ENCODE measurements around the gene CAAP1. TPM values are rescaled to one million over a fixed set of nuclear protein-coding genes. Genes with fewer than 3 reads are reported as not detected.

Gene CAAP1
- polyA plus RNA-seq, 1 donor (not counting 4 experiments of a cell fraction or from before 2014, with no cell fraction given): 14.4 TPM

GRCh38 chr9:26870292-26870691 lies 22.3 kb downstream of the CAAP1 start:
- dilution Hi-C loops (cut with MboI; ENCODE audit: extremely low pct_ligation_motif_present, low sequenced_read_pairs): no loop called here
- H3K9me1 ChIP-seq (ENCODE audit: control insufficient read depth, extremely low read depth, insufficient read depth, low read length): no peaks in the 10 kb centered on the region
- no peaks in the 10 kb centered on the region for H3K4me1 ChIP-seq (ENCODE audit: control insufficient read depth, extremely low read depth, insufficient read depth, low read length)
- peaks cover 0 to 1% of the 10 kb centered on the region in 2 experiments for H3K36me3 ChIP-seq (ENCODE audit: control insufficient read depth in 2 of 2, extremely low read depth in 1 of 2, insufficient read depth in 2 of 2, low read length in 2 of 2)
- DNase-seq (ENCODE audit: low read depth, low spot score) (no peak), FAIRE-seq (no peak)
- no peak overlapping the region for H3K27ac ChIP-seq (ENCODE audit: control insufficient read depth, insufficient read depth, low read length)
- H3K4me2 ChIP-seq (ENCODE audit: control insufficient read depth, extremely low read depth, insufficient read depth, low read depth, low read length): no peak overlapping the region
- H3K27me3 ChIP-seq (ENCODE audit: control insufficient read depth, extremely low read depth, insufficient read depth, low read length): no peaks in the 10 kb centered on the region
- no peaks in the 10 kb centered on the region for H3K9me3 ChIP-seq (ENCODE audit: control insufficient read depth, low read depth, low read length)
- no peaks in the 10 kb centered on the region for H4K20me1 ChIP-seq (ENCODE audit: control insufficient read depth, extremely low read depth, insufficient read depth, low read length)
- TF ChIP-seq EZH2 (IDR thresholded peaks at IDR 0.05; ENCODE audit: low read length): no peak
- no peak overlapping the region for H2AFZ ChIP-seq (ENCODE audit: control insufficient read depth, low read length)
- H3K79me2 ChIP-seq (ENCODE audit: control insufficient read depth, insufficient read depth, low read length): no peaks in the 10 kb centered on the region
- H3K9ac ChIP-seq (ENCODE audit: control insufficient read depth, extremely low read depth, insufficient read depth, low read length): no peak overlapping the region
- no peak overlapping the region for H3K4me3 ChIP-seq (ENCODE audit: control insufficient read depth in 2 of 3, extremely low read depth in 1 of 3, insufficient read depth in 2 of 3, low read depth in 1 of 3, low read length in 3 of 3)

GRCh38 chr9:26863074-26863473 lies 29.5 kb downstream of the CAAP1 start:
- FAIRE-seq (no peak), DNase-seq (ENCODE audit: low read depth, low spot score) (no peak)
- no peaks in the 10 kb centered on the region for H3K4me1 ChIP-seq (ENCODE audit: control insufficient read depth, extremely low read depth, insufficient read depth, low read length)
- no peaks in the 10 kb centered on the region for H3K9me1 ChIP-seq (ENCODE audit: control insufficient read depth, extremely low read depth, insufficient read depth, low read length)
- TF ChIP-seq EZH2 (IDR thresholded peaks at IDR 0.05; ENCODE audit: low read length): no peak
- TF ChIP-seq CTCF (optimal IDR thresholded peaks at IDR 0.05 in 1 of 3, IDR thresholded peaks at IDR 0.05 in 1 of 3, conservative IDR thresholded peaks at IDR 0.05 in 1 of 3; ENCODE audit: extremely low read depth in 1 of 3, insufficient read depth in 2 of 3, low read length in 3 of 3): peak in 1 of 3 experiments; percentile 8
- H4K20me1 ChIP-seq (ENCODE audit: control insufficient read depth, extremely low read depth, insufficient read depth, low read length): no peaks in the 10 kb centered on the region
- H3K36me3 ChIP-seq (ENCODE audit: control insufficient read depth in 2 of 2, extremely low read depth in 1 of 2, insufficient read depth in 2 of 2, low read length in 2 of 2): peaks cover 0 to 3% of the 10 kb centered on the region in 2 experiments
- no peaks in the 10 kb centered on the region for H3K27me3 ChIP-seq (ENCODE audit: control insufficient read depth, extremely low read depth, insufficient read depth, low read length)
- dilution Hi-C loops (cut with MboI; ENCODE audit: extremely low pct_ligation_motif_present, low sequenced_read_pairs): no loop called here
- no peak overlapping the region for H3K9ac ChIP-seq (ENCODE audit: control insufficient read depth, extremely low read depth, insufficient read depth, low read length)
- H3K27ac ChIP-seq (ENCODE audit: control insufficient read depth, insufficient read depth, low read length): no peak overlapping the region
- no peak overlapping the region for H3K4me3 ChIP-seq (ENCODE audit: control insufficient read depth in 2 of 3, extremely low read depth in 1 of 3, insufficient read depth in 2 of 3, low read depth in 1 of 3, low read length in 3 of 3)
- H3K79me2 ChIP-seq (ENCODE audit: control insufficient read depth, insufficient read depth, low read length): no peaks in the 10 kb centered on the region
- no peak overlapping the region for H2AFZ ChIP-seq (ENCODE audit: control insufficient read depth, low read length)
- H3K9me3 ChIP-seq (ENCODE audit: control insufficient read depth, low read depth, low read length): no peaks in the 10 kb centered on the region
- no peak overlapping the region for H3K4me2 ChIP-seq (ENCODE audit: control insufficient read depth, extremely low read depth, insufficient read depth, low read depth, low read length)

- H3K36me3 ChIP-seq (ENCODE audit: control insufficient read depth in 2 of 2, extremely low read depth in 1 of 2, insufficient read depth in 2 of 2, low read length in 2 of 2): peaks cover 3% of the 10 kb centered on the region in 2 experiments
- no peak overlapping the region for H3K9ac ChIP-seq (ENCODE audit: control insufficient read depth, extremely low read depth, insufficient read depth, low read length)
- peak; percentile 36 for DNase-seq (ENCODE audit: low read depth, low spot score)
- H3K4me3 ChIP-seq (ENCODE audit: control insufficient read depth in 2 of 3, extremely low read depth in 1 of 3, insufficient read depth in 2 of 3, low read depth in 1 of 3, low read length in 3 of 3): no peak overlapping the region
- no peaks in the 10 kb centered on the region for H3K9me3 ChIP-seq (ENCODE audit: control insufficient read depth, low read depth, low read length)
- H3K4me1 ChIP-seq (ENCODE audit: control insufficient read depth, extremely low read depth, insufficient read depth, low read length): no peaks in the 10 kb centered on the region
- H3K27me3 ChIP-seq (ENCODE audit: control insufficient read depth, extremely low read depth, insufficient read depth, low read length): no peaks in the 10 kb centered on the region
- no peaks in the 10 kb centered on the region for H3K79me2 ChIP-seq (ENCODE audit: control insufficient read depth, insufficient read depth, low read length)
- no peaks in the 10 kb centered on the region for H3K9me1 ChIP-seq (ENCODE audit: control insufficient read depth, extremely low read depth, insufficient read depth, low read length)
- no peak overlapping the region for H3K4me2 ChIP-seq (ENCODE audit: control insufficient read depth, extremely low read depth, insufficient read depth, low read depth, low read length)
- TF ChIP-seq CTCF (optimal IDR thresholded peaks at IDR 0.05 in 1 of 3, IDR thresholded peaks at IDR 0.05 in 1 of 3, conservative IDR thresholded peaks at IDR 0.05 in 1 of 3; ENCODE audit: extremely low read depth in 1 of 3, insufficient read depth in 2 of 3, low read length in 3 of 3): peak; percentile 70 to 82 (median 74)
- TF ChIP-seq EZH2 (IDR thresholded peaks at IDR 0.05; ENCODE audit: low read length): no peak
- no peak overlapping the region for H2AFZ ChIP-seq (ENCODE audit: control insufficient read depth, low read length)
- no peak overlapping the region for H3K27ac ChIP-seq (ENCODE audit: control insufficient read depth, insufficient read depth, low read length)
- dilution Hi-C loops (cut with MboI; ENCODE audit: extremely low pct_ligation_motif_present, low sequenced_read_pairs): no loop called here
- peak; percentile 81 for FAIRE-seq
- no peaks in the 10 kb centered on the region for H4K20me1 ChIP-seq (ENCODE audit: control insufficient read depth, extremely low read depth, insufficient read depth, low read length)
These were observed 36.1 kb downstream of the CAAP1 start for GRCh38 chr9:26856413-26857032.
